C4-2B (cell line): Measurements from ENCODE around the gene PDXDC1.

Source experiments
- ZFX ChIP-seq: fragments of 450-650 bp; IDR thresholded peaks from 2 replicates; pipeline ENCODE4 v1.6.1; 2017
- TF ChIP-seq, protein P1 (sequence below): fragments of 450-650 bp; conservative IDR thresholded peaks from 2 replicates; pipeline ENCODE4 v1.5.1; 2017; ENCODE audit warnings: mild to moderate bottlenecking

GRCh38 chr16:15059324-15059723 lies 84.5 kb downstream of the PDXDC1 start:
- TF ChIP-seq, protein P1, sequence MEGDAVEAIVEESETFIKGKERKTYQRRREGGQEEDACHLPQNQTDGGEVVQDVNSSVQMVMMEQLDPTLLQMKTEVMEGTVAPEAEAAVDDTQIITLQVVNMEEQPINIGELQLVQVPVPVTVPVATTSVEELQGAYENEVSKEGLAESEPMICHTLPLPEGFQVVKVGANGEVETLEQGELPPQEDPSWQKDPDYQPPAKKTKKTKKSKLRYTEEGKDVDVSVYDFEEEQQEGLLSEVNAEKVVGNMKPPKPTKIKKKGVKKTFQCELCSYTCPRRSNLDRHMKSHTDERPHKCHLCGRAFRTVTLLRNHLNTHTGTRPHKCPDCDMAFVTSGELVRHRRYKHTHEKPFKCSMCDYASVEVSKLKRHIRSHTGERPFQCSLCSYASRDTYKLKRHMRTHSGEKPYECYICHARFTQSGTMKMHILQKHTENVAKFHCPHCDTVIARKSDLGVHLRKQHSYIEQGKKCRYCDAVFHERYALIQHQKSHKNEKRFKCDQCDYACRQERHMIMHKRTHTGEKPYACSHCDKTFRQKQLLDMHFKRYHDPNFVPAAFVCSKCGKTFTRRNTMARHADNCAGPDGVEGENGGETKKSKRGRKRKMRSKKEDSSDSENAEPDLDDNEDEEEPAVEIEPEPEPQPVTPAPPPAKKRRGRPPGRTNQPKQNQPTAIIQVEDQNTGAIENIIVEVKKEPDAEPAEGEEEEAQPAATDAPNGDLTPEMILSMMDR: no peak
- no peak for TF ChIP-seq ZFX
